GM06990 (cell line): ENCODE measurements around the gene CTF1.

Source experiments
- DNase-seq: peaks from one replicate; pipeline ENCODE4 v3.0.0-alpha.2; 2011; ENCODE audit not compliant: insufficient read length; ENCODE audit errors: extremely low read depth
- H3K27me3 ChIP-seq: replicated peaks from 2 replicates; pipeline ENCODE4 v1.6.0; 2011; ENCODE audit warnings: low read length; ENCODE audit not compliant: control insufficient read depth, insufficient read depth
- H3K36me3 ChIP-seq: 2 replicates; pipeline ENCODE4 v1.5.1; 2011; ENCODE audit warnings: low read length; ENCODE audit not compliant: control insufficient read depth, insufficient read depth
- H3K4me3 ChIP-seq: replicated peaks from 2 replicates; pipeline ENCODE4 v1.5.1; 2011; ENCODE audit warnings: low read depth, mild to moderate bottlenecking, control low read depth, low read length
- CTCF ChIP-seq: IDR thresholded peaks from 2 replicates; pipeline ENCODE4 v1.5.1; 2011; ENCODE audit warnings: low read length, control low read depth, mild to moderate bottlenecking, inconsistent platforms; ENCODE audit not compliant: insufficient read depth, poor library complexity, severe bottlenecking

Gene CTF1

GRCh38 chr16:30947541-30947858 is 51.1 kb downstream of the CTF1 start:
- H3K27me3 ChIP-seq: no peaks in the 10 kb centered on the region
- peaks cover 4% of the 10 kb centered on the region for H3K36me3 ChIP-seq
- DNase-seq: no peak
- no peak for TF ChIP-seq CTCF
- H3K4me3 ChIP-seq: no peak overlapping the region

GRCh38 chr16:30947859-30948666 is 51.6 kb downstream of the CTF1 start:
- peaks cover 4% of the 10 kb centered on the region for H3K36me3 ChIP-seq
- no peak for TF ChIP-seq CTCF
- no peaks in the 10 kb centered on the region for H3K27me3 ChIP-seq
- peak overlapping the region; percentile 90 for H3K4me3 ChIP-seq
- DNase-seq: peak; percentile 53

- Histone ChIP-seq H3K36me3 (peaks cover 2% of the 10 kb centered on the region), H3K4me3 (peak within 1 kb of the TSS; percentile 90), H3K27me3 (no peaks in the 10 kb centered on the region)
- peak; percentile 77 for DNase-seq
- TF ChIP-seq CTCF: no peak
Measured at GRCh38 chr16:30948667-30949649, 52.5 kb downstream of the CTF1 start, which contains the start of gene ORAI3. Gene ORAI3, plus strand, starts transcription at chr16:30949068. Its CDS starts 222 bp downstream, at chr16:30949290.

GRCh38 chr16:30949650-30950515 is 53.5 kb downstream of the CTF1 start:
- Histone ChIP-seq H3K4me3 (peak overlapping the region; percentile 90), H3K36me3 (peaks cover 2% of the 10 kb centered on the region)
- peak; percentile 72 for DNase-seq

More at GRCh38 chr16:30949650-30950515, 53.5 kb downstream of the CTF1 start:
- no peaks in the 10 kb centered on the region for H3K27me3 ChIP-seq
- TF ChIP-seq CTCF: peak; percentile 54
